ENCODE results near the gene AUNIP.
A peak's percentile ranks its signal among the peaks of the same experiment; 100 is the strongest.

Gene AUNIP

GRCh38 chr1:25807480-25808390 is 51.5 kb downstream of the AUNIP start:
- DNase-seq, result no peak

GRCh38 chr1:25806418-25806817 is 52.8 kb downstream of the AUNIP start:
- DNase-seq, result no peak

GRCh38 chr1:25805863-25806225 is 53.4 kb downstream of the AUNIP start:
- DNase-seq, result no peak

- DNase-seq, result no peak
Observed at GRCh38 chr1:25804964-25805862, 54.0 kb downstream of the AUNIP start.

- DNase-seq, result no peak
Observed at GRCh38 chr1:25804244-25804963, 54.9 kb downstream of the AUNIP start.

GRCh38 chr1:25803368-25803767 is 55.9 kb downstream of the AUNIP start:
- no peak for DNase-seq

GRCh38 chr1:25802915-25803314 is 56.3 kb downstream of the AUNIP start:
- DNase-seq, result no peak

GRCh38 chr1:25800703-25801377 is 58.4 kb downstream of the AUNIP start:
- DNase-seq, result no peak

- DNase-seq, result peak; percentile 59
Observed at GRCh38 chr1:25799935-25800702, 59.1 kb downstream of the AUNIP start, which contains the start of gene SELENON. TSS of gene SELENON (plus strand) at chr1:25800193. CDS start at chr1:25800231, 38 bp downstream.

GRCh38 chr1:25799352-25799934 is 59.8 kb downstream of the AUNIP start:
- DNase-seq, result peak; percentile 30

GRCh38 chr1:25798666-25799351 is 60.4 kb downstream of the AUNIP start:
- peak; percentile 10 for DNase-seq

- DNase-seq, result peak; percentile 33
Observed at GRCh38 chr1:25797939-25798338, 61.3 kb downstream of the AUNIP start.

GRCh38 chr1:25796811-25797458 is 62.3 kb downstream of the AUNIP start:
- DNase-seq, result peak; percentile 89

GRCh38 chr1:25795946-25796810 is 63.1 kb downstream of the AUNIP start:
- peak; percentile 89 for DNase-seq

GRCh38 chr1:25795211-25795610 is 64.0 kb downstream of the AUNIP start:
- peak; percentile 5 for DNase-seq

- no peak for DNase-seq
Observed at GRCh38 chr1:25794325-25794724, 64.9 kb downstream of the AUNIP start.

GRCh38 chr1:25793585-25794170 is 65.6 kb downstream of the AUNIP start:
- DNase-seq, result no peak

GRCh38 chr1:25792115-25792514 is 67.1 kb downstream of the AUNIP start:
- DNase-seq, result no peak

GRCh38 chr1:25790472-25790871 is 68.8 kb downstream of the AUNIP start:
- DNase-seq, result no peak

All from NCI-H69 (cell line).